ENCODE measurements around the gene FAM219B.
"Not testable (repeated sequence)": the region's sequence is repeated elsewhere in the genome, so short reads cannot be mapped to it uniquely, and the experiment has no call there.

The FAM219B gene

GRCh38 chr15:74902295-74903075 lies 4.2 kb downstream of the FAM219B start:
- Histone ChIP-seq H3K27ac (no peak overlapping the region), H3K36me3 (peaks cover 83% of the 10 kb centered on the region), H3K4me3 (ENCODE audit: low read depth, low read length) (no peak overlapping the region), H3K9me3 (ENCODE audit: severe bottlenecking) (no peaks in the 10 kb centered on the region), H3K27me3 (ENCODE audit: insufficient read depth, low read depth, severe bottlenecking) (no peaks in the 10 kb centered on the region)
- TF ChIP-seq, protein P1, sequence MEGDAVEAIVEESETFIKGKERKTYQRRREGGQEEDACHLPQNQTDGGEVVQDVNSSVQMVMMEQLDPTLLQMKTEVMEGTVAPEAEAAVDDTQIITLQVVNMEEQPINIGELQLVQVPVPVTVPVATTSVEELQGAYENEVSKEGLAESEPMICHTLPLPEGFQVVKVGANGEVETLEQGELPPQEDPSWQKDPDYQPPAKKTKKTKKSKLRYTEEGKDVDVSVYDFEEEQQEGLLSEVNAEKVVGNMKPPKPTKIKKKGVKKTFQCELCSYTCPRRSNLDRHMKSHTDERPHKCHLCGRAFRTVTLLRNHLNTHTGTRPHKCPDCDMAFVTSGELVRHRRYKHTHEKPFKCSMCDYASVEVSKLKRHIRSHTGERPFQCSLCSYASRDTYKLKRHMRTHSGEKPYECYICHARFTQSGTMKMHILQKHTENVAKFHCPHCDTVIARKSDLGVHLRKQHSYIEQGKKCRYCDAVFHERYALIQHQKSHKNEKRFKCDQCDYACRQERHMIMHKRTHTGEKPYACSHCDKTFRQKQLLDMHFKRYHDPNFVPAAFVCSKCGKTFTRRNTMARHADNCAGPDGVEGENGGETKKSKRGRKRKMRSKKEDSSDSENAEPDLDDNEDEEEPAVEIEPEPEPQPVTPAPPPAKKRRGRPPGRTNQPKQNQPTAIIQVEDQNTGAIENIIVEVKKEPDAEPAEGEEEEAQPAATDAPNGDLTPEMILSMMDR (IDR thresholded peaks at IDR 0.05; ENCODE audit: low read depth, low read length), result no peak
- no peak for DNase-seq

DNA sequence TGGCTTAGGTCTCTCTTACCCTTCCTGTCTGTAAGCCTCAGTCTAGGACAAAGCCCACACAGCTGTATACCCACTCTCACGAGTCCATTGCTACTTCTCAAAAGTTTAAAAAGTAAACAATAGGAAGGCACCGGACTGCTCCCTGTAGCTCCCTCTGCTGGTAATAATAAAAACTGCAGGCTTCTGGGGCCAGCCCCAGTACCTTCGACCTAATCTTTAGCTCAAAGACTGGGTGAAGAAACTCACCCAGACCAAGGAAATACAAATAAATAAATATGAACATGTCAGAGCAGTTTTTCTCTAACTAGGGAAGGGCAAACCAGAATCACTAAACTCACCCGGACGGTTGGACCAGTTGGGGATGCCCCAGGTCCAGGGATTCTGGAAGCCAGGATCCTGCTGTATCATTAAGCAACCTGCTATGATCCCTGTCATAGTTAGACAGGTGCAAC lies 5.0 kb downstream of the FAM219B start:
- Histone ChIP-seq H3K27me3 (ENCODE audit: insufficient read depth, low read depth, severe bottlenecking) (no peaks in the 10 kb centered on the region), H3K36me3 (peaks cover 92% of the 10 kb centered on the region), H3K27ac (no peak overlapping the region), H3K4me3 (ENCODE audit: low read depth, low read length) (no peak overlapping the region), H3K9me3 (ENCODE audit: severe bottlenecking) (no peaks in the 10 kb centered on the region)
- TF ChIP-seq, protein P1 (IDR thresholded peaks at IDR 0.05; ENCODE audit: low read depth, low read length), result peak; percentile 61
- peak; percentile 54 for DNase-seq

DNA sequence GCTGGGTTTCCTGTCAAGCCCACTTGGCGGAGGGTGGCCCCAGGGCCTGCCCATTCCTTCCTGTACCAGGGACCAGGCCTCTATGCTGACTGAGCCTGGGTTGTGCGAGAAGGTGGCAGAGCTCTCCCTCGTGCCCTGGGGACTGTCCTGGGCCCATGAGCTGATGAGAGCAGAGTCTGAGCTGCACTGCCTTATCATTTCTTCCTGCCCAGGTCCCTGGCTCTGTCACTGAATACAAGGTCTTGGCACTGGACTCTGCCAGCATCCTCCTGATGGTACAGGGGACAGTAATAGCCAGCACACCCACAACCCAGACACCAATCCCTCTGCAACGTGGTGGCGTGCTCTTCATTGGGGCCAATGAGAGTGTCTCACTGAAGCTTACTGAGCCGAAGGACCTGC lies 9.3 kb downstream of the FAM219B start:
- Histone ChIP-seq H3K27me3 (ENCODE audit: insufficient read depth, low read depth, severe bottlenecking) (no peaks in the 10 kb centered on the region), H3K27ac (no peak overlapping the region), H3K36me3 (peaks cover 80% of the 10 kb centered on the region), H3K9me3 (ENCODE audit: severe bottlenecking) (no peaks in the 10 kb centered on the region), H3K4me3 (ENCODE audit: low read depth, low read length) (no peak overlapping the region)
- TF ChIP-seq, protein P1 (IDR thresholded peaks at IDR 0.05; ENCODE audit: low read depth, low read length), result no peak
- DNase-seq, result no peak

DNA sequence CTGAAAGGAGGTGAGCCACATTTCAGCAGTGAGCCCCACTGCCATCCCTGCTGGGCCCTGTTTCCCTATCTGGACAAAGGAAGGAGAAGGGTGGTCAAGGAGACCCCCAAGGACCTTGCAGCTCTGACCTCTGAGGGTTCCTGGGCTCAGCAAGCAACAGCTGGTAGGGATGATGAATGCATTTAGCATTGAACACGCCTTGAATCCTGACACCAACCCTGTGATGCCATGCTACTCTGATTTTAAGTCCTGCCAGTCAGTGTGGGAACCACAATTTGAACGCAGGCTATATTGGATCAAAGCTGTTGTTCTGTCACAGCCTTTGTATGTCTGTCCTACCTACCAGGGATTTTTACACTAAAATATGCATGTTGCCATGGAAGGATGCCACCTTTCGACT lies 10.3 kb downstream of the FAM219B start:
- H3K36me3 ChIP-seq, result peaks cover 80% of the 10 kb centered on the region
- H3K27ac ChIP-seq, result 0 out of 2 replicates have a peak overlapping the region, but pooled peaks have one; percentile 12
- no peaks in the 10 kb centered on the region for H3K9me3 ChIP-seq (ENCODE audit: severe bottlenecking)
- H3K4me3 ChIP-seq (ENCODE audit: low read depth, low read length), result no peak overlapping the region
- TF ChIP-seq, protein P1 (IDR thresholded peaks at IDR 0.05; ENCODE audit: low read depth, low read length), result no peak
- no peak for DNase-seq
- no peaks in the 10 kb centered on the region for H3K27me3 ChIP-seq (ENCODE audit: insufficient read depth, low read depth, severe bottlenecking)

DNA sequence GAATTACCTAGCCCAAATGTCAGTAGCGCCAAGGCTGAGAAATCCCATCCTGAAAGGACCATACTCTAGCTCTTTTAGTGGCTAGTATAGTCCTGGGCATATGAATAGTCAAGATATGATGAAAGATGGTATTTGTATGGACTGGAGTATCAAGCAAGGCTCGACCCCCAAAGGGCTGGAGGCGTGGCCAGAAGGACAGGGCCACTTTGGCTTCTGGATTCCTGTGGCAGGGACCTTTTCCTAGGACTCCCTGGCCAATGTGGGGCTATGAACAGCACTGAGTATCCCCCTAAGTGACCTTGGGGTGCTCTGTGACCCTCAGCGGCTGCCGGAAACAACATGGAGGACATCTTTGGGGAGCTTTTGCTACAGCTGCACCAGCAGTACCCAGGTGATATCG lies 10.8 kb downstream of the FAM219B start:
- Histone ChIP-seq H3K36me3 (peaks cover 79% of the 10 kb centered on the region), H3K27me3 (ENCODE audit: insufficient read depth, low read depth, severe bottlenecking) (no peaks in the 10 kb centered on the region), H3K9me3 (ENCODE audit: severe bottlenecking) (no peaks in the 10 kb centered on the region), H3K4me3 (ENCODE audit: low read depth, low read length) (no peak overlapping the region), H3K27ac (no peak overlapping the region)
- TF ChIP-seq, protein P1 (IDR thresholded peaks at IDR 0.05; ENCODE audit: low read depth, low read length), result no peak
- DNase-seq, result no peak

DNA sequence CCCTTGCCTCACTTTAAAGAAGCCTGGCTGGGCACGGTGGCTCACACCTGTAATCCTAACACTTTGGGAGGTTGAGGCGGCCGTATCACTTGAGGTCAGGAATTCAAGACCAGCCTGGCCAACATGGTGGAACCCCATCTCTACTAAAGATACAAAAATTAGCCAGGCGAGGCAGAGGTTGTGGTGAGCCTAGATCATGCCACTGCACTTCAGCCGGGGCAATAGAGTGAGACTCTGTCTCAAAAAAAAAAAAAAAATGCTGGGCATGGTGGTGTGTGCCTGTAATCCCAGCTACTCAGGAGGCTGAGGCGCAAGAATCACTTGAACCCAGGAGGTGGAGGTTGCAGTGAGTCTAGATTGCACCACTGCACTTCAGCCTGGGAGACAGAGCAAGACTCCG lies 12.3 kb downstream of the FAM219B start:
- H3K9me3 ChIP-seq (ENCODE audit: severe bottlenecking); H3K27me3 ChIP-seq (ENCODE audit: insufficient read depth, low read depth, severe bottlenecking): not testable (repeated sequence)
- peaks cover 65% of the 10 kb centered on the region for H3K36me3 ChIP-seq

More for the DNA sequence above, 12.3 kb downstream of the FAM219B start:
- not testable (repeated sequence) for DNase-seq; H3K4me3 ChIP-seq (ENCODE audit: low read depth, low read length); H3K27ac ChIP-seq

All from WERI-Rb-1 (cell line).